A673 (cell line): ENCODE data around the gene BCAS1. TPM values are rescaled to one million over a fixed set of nuclear protein-coding genes. Genes with fewer than 3 reads are reported as not detected.
A peak's percentile ranks its signal among the peaks of the same experiment; 100 is the strongest.

ENCODE experiments used
- BruUV-seq: library from RNA; stranded (reverse); fragments of 400-500 nt; replicated peaks from 2 replicates; lab custom pipeline; 2021; lab: Mats Ljungman, UMichigan
- CTCF ChIA-PET: fragments of 300-600 bp; sonication (Branson Sonifier 250); formaldehyde crosslinking; loops from one replicate; lab custom pipeline; 2022; ENCODE audit warnings: antibody characterized with exemption; lab: Charles Lee
- POLR2A ChIA-PET: fragments of 300-600 bp; sonication (Branson Sonifier 250); formaldehyde crosslinking; loops from one replicate; lab custom pipeline; 2022; ENCODE audit warnings: antibody characterized with exemption; ENCODE audit not compliant: low non-redundant PET; lab: Charles Lee
- DNase-seq: peaks from one replicate; pipeline ENCODE4 v3.0.0-alpha.2; 2015; ENCODE audit warnings: low spot score
- H3K27ac ChIP-seq: fragments of 200-600 bp; sonication (generic); 2 replicates; pipeline ENCODE4 v1.5.1; 2016; ENCODE audit warnings: mixed run types, low read depth, mild to moderate bottlenecking, mixed read lengths, antibody characterized with exemption, low read length; ENCODE audit not compliant: poor library complexity, severe bottlenecking
- H3K27me3 ChIP-seq: fragments of 200-600 bp; sonication (generic); replicated peaks from 2 replicates; pipeline ENCODE4 v1.6.1; 2017; ENCODE audit warnings: mixed run types, low read depth, mild to moderate bottlenecking, mixed read lengths, antibody characterized with exemption, low read length; ENCODE audit not compliant: insufficient read depth, poor library complexity
- H3K36me3 ChIP-seq: fragments of 200-600 bp; sonication (generic); 2 replicates; pipeline ENCODE4 v1.6.1; 2016; ENCODE audit warnings: mixed run types, mild to moderate bottlenecking, mixed read lengths, antibody characterized with exemption, low read length; ENCODE audit not compliant: insufficient read depth, poor library complexity, severe bottlenecking
- H3K4me1 ChIP-seq: fragments of 200-600 bp; sonication (generic); 2 replicates; pipeline ENCODE4 v1.6.1; 2017; ENCODE audit warnings: mixed run types, mild to moderate bottlenecking, mixed read lengths, antibody characterized with exemption, low read length; ENCODE audit not compliant: insufficient read depth, poor library complexity, severe bottlenecking
- H3K4me3 ChIP-seq: fragments of 200-600 bp; sonication (generic); 2 replicates; pipeline ENCODE4 v1.5.1; 2016; ENCODE audit warnings: low read depth, mixed run types, mild to moderate bottlenecking, mixed read lengths, low read length; ENCODE audit not compliant: poor library complexity, severe bottlenecking
- H3K9me3 ChIP-seq: fragments of 200-600 bp; sonication (generic); 2 replicates; pipeline ENCODE4 v1.6.1; 2016; ENCODE audit warnings: mixed run types, low read depth, mild to moderate bottlenecking, mixed read lengths, antibody characterized with exemption, low read length; ENCODE audit not compliant: poor library complexity, severe bottlenecking
- CTCF ChIP-seq: fragments of 300-800, 200-600 bp; sonication (generic); conservative IDR thresholded peaks from 2 replicates; pipeline ENCODE4 v1.5.1; 2017; ENCODE audit warnings: low read depth, mild to moderate bottlenecking, antibody characterized with exemption, low read length, moderate library complexity, mixed read lengths
- EZH2 ChIP-seq: fragments of 200-600 bp; sonication (generic); IDR thresholded peaks from 2 replicates; pipeline ENCODE4 v1.6.1; 2017; ENCODE audit warnings: borderline replicate concordance, low read depth, mild to moderate bottlenecking, mixed read lengths, antibody characterized with exemption, low read length; ENCODE audit not compliant: poor library complexity, severe bottlenecking
- intact Hi-C: fragments of 100-400 bp; cut with micrococcal nuclease; formaldehyde crosslinking; loops from one replicate; pipeline ENCODE4 v1.10.0; 2022; ENCODE audit not compliant: unreplicated experiment
- total RNA-seq: library from RNA; stranded (reverse); gene quantifications from 2 replicates; pipeline ENCODE4 v1.2.3, GENCODE V29; 2021

The BCAS1 gene
- total RNA-seq, 1 experiment from 2014 or later: 1.4 TPM

- ChIA-PET CTCF (no interaction called here), POLR2A (no interaction called here)
- H3K9me3 ChIP-seq: no peaks in the 10 kb centered on the region
- TF ChIP-seq EZH2 (no peak), CTCF (no peak)
- no peak for DNase-seq
- H3K36me3 ChIP-seq: no peaks in the 10 kb centered on the region
- peak overlapping the region; percentile 14 for H3K4me3 ChIP-seq
- intact Hi-C loops: no loop called here
- no peaks in the 10 kb centered on the region for H3K27me3 ChIP-seq
- peaks cover 25% of the 10 kb centered on the region for H3K4me1 ChIP-seq
- peak overlapping the region; percentile 71 for H3K27ac ChIP-seq
- no TSS peak for BruUV-seq
These were observed 23.8 kb upstream of the BCAS1 start for GRCh38 chr20:54094268-54094580.

DNA sequence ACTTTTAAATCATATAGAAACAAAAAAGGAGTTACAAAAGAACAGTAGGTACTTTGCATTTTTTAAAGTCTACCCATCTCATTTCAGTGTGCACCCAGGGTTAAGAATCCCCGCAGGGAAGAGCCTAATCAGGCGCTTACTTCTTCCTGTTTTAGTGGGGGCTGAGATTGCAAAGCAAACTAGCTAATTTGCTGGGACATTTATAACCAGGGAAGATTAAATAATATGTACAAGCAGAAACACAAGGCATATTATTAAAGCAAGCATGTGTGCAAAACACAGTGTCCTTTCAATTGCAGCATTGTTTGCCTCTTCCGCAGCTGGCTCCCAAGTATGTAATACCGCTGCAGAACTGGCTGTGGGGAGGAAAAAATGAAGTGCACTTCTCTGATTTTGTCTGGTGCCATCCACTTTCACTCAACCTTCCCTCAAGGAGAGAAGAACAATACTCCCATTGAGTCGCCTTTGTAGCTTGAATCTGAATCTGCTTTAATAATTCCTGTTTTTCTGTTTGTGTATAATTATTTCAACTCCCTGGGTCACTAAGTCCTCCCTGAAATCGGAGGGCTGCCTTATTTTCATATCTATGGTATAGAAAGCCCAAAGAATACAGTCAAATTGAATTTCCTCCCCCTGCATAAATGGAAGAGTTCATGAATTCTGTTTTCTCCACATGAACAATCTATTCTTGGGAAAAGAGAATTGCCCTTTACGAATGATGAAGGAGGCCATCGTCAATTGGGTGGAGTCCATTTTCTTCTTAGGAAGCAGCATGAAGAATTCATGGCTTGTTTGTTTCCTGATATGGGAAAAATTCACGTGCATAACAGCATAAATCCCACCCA lies 23.3 kb upstream of the BCAS1 start:
- TF ChIP-seq EZH2 (no peak), CTCF (no peak)
- Histone ChIP-seq H3K36me3 (no peaks in the 10 kb centered on the region), H3K4me3 (peak overlapping the region; percentile 14), H3K27me3 (no peaks in the 10 kb centered on the region), H3K4me1 (peaks cover 23% of the 10 kb centered on the region), H3K27ac (peak overlapping the region; percentile 71), H3K9me3 (no peaks in the 10 kb centered on the region)
- DNase-seq: peak; percentile 68
- CTCF ChIA-PET: no interaction called here
- BruUV-seq: no TSS peak
- intact Hi-C loops: no loop called here
- POLR2A ChIA-PET: no interaction called here

GRCh38 chr20:54092021-54092420 lies 21.6 kb upstream of the BCAS1 start:
- DNase-seq: no peak
- BruUV-seq: no TSS peak
- no peak overlapping the region for H3K27ac ChIP-seq
- intact Hi-C loops: no loop called here
- H3K36me3 ChIP-seq: no peaks in the 10 kb centered on the region
- TF ChIP-seq EZH2 (no peak), CTCF (no peak)
- peaks cover 19% of the 10 kb centered on the region for H3K4me1 ChIP-seq
- H3K4me3 ChIP-seq: no peak overlapping the region
- POLR2A ChIA-PET: no interaction called here
- H3K27me3 ChIP-seq: no peaks in the 10 kb centered on the region
- no peaks in the 10 kb centered on the region for H3K9me3 ChIP-seq
- CTCF ChIA-PET: no interaction called here
